ENCODE results near the gene MYH9.

Gene MYH9

DNA sequence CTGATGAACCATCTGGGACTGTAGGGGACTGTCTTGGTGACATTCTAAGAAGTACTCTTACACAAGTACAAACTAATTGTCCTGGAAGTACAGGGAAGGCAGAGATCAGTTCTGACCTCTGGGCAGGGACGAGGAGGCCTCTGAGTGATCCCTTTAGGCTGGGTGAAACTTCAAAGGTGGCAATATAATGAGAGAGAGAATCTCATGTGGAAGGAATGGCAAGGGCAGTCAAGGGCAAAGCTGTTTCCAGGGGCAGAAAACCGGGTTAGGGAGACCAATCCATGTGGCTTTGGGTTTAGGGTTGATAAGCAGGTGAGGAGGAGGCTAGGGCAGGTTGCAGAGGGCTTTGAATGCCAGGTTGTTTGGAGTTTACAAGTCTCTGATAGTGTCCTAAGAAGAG, 21.3 kb upstream of the MYH9 start:
- Mint-ChIP-seq H3K27ac (ENCODE audit: low read depth) (peak overlapping the region; percentile 36), H3K4me1 (peaks cover 50% of the 10 kb centered on the region), H3K36me3 (ENCODE audit: insufficient read depth) (peaks cover 4% of the 10 kb centered on the region), H3K4me3 (no peak overlapping the region), H3K9me3 (no peaks in the 10 kb centered on the region), H3K27me3 (no peaks in the 10 kb centered on the region)
- ATAC-seq (replicated peaks; ENCODE audit: extremely low read depth, poor library complexity, severe bottlenecking) (no peak), DNase-seq (ENCODE audit: low spot score in 2 of 2) (no peak)

DNA sequence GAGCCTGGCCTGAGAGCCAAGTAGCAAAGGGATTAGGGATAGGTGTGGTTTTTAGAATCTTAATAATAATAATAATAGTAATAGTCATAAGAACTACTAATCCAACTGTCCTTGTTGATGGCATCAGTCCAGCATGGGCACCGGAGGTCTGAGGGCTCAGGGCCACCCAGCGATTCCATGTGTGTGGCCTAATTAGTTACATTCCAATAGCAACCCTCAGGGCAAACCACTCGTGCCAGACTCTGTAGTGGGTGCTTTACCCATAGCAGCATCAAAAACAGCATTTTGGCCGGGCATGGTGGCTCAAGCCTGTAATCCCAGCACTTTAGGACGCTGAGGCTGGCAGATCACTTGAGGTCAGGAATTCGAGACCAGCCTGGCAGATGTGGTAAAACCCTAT, 19.0 kb upstream of the MYH9 start:
- peaks cover 4% of the 10 kb centered on the region for H3K36me3 Mint-ChIP-seq (ENCODE audit: insufficient read depth)
- ATAC-seq (replicated peaks; ENCODE audit: extremely low read depth, poor library complexity, severe bottlenecking), result no peak
- no peaks in the 10 kb centered on the region for H3K27me3 Mint-ChIP-seq
- H3K27ac Mint-ChIP-seq (ENCODE audit: low read depth), result peak overlapping the region; percentile 94
- no peak for DNase-seq (ENCODE audit: low spot score in 2 of 2)
- peak overlapping the region; percentile 60 for H3K4me3 Mint-ChIP-seq
- no peaks in the 10 kb centered on the region for H3K9me3 Mint-ChIP-seq
- peaks cover 44% of the 10 kb centered on the region for H3K4me1 Mint-ChIP-seq

DNA sequence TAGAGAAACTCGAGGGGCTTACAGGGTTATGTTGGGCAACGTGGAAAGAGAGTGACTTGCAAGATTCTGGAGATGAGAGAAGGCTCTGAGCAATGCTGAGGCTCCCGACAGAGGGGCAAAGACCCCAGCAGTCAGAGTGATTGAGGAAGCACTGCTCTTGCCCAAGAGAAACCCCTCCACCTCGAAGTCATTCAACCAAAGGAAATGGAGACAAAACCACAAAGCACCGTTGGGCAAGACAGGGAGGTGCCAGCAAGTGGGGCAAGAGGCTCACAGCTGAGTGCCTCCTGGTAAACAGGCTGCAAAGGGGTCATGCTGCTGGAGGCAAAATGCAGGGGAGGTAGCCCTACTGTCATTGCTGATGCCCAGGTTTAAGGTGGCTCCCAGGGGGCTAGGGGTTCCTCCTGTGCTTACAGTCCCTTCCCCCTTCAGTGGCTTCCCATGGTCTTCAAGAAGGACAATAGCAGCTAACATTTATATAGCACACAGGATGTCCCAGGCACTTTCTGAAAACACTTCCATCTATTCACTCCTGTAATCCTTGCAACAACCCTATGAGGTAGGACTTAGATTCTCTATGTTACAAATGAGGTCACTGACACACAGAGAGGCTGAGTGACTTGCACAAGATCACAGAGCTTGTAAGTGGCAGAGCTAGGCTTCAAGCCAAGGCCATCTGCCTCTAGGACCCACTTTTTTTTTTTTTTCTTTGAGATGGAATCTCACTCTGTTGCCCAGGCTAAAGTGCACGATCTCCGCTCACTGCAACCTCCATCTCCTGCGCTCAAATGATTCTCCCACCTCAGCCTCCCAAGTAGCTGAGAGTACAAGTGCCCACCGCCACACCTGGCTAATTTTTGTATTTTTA, 18.1 kb upstream of the MYH9 start:
- H3K9me3 Mint-ChIP-seq, result no peaks in the 10 kb centered on the region
- peak overlapping the region; percentile 94 for H3K27ac Mint-ChIP-seq (ENCODE audit: low read depth)
- DNase-seq (ENCODE audit: low spot score in 2 of 2), result peak; percentile 40 to 64
- peaks cover 44% of the 10 kb centered on the region for H3K4me1 Mint-ChIP-seq
- peak; percentile 79 for ATAC-seq (replicated peaks; ENCODE audit: extremely low read depth, poor library complexity, severe bottlenecking)
- H3K4me3 Mint-ChIP-seq, result peak overlapping the region; percentile 60
- no peaks in the 10 kb centered on the region for H3K27me3 Mint-ChIP-seq
- peaks cover 4% of the 10 kb centered on the region for H3K36me3 Mint-ChIP-seq (ENCODE audit: insufficient read depth)

DNA sequence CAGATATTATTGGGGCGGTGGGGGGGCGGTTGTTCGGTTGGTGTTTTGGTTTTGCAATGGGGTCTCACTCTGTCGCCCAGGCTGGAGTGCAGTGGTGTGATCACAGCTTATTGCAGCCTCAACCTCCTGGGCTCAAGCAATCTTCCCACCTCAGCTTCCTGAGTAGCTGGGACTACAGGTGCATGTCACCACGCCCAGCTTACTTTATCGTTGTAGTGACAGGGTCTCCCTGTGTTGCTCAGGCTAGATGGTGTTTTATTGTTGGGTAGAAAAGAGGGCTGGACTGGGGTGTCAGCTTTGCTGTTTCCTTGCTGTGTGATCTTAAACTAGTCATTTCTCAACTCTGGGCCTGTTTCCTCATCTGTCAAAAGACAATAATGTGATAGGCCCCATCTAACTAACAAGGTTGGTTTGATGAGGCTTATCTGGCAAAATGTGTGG, 17.5 kb upstream of the MYH9 start:
- Mint-ChIP-seq H3K9me3 (no peaks in the 10 kb centered on the region), H3K27me3 (no peaks in the 10 kb centered on the region), H3K27ac (ENCODE audit: low read depth) (peak overlapping the region; percentile 94), H3K4me1 (peaks cover 44% of the 10 kb centered on the region), H3K36me3 (ENCODE audit: insufficient read depth) (peaks cover 4% of the 10 kb centered on the region), H3K4me3 (peak overlapping the region; percentile 60)
- DNase-seq (ENCODE audit: low spot score in 2 of 2) (no peak), ATAC-seq (replicated peaks; ENCODE audit: extremely low read depth, poor library complexity, severe bottlenecking) (peak; percentile 74)

DNA sequence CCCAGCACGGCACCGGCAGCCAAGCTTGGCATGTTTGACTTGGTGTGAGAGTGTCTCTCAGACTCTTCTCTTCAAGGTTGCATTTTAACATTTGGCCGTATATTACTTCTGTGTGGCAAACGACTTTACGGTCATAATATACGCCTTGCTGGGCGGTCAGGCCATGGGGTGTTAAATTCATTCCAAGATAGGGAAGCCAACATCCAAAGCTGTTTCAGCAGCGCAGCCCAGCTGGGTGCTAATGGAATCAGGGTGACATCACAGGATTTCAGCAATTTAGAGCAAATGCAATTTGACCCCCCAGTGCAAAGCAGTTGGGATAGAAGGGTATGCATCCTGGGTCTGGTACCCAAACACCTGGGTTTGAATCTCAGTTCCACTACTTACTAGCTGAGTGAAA, 16.7 kb upstream of the MYH9 start:
- H3K27me3 Mint-ChIP-seq, result no peaks in the 10 kb centered on the region
- H3K4me3 Mint-ChIP-seq, result peak overlapping the region; percentile 60
- H3K9me3 Mint-ChIP-seq, result no peaks in the 10 kb centered on the region
- ATAC-seq (replicated peaks; ENCODE audit: extremely low read depth, poor library complexity, severe bottlenecking), result no peak
- no peak for DNase-seq (ENCODE audit: low spot score in 2 of 2)
- H3K27ac Mint-ChIP-seq (ENCODE audit: low read depth), result peak overlapping the region; percentile 94
- peaks cover 1% of the 10 kb centered on the region for H3K36me3 Mint-ChIP-seq (ENCODE audit: insufficient read depth)
- H3K4me1 Mint-ChIP-seq, result peaks cover 41% of the 10 kb centered on the region

DNA sequence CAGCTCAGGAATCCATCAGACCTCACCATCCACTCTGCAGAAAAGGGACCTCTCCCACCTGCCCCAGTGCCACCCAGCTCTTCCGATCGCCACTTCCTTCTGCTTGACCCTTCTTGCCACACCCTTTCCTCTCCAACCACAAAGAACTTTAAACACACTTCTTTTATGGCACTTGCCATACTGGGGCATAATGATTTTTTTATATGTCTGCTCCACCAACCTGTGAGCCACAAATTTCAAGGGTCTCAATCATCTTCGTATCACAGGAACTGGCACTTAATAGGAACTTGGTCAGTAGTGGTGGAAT, 11.7 kb upstream of the MYH9 start:
- H3K27me3 Mint-ChIP-seq, result no peaks in the 10 kb centered on the region
- no peak overlapping the region for H3K4me3 Mint-ChIP-seq
- DNase-seq (ENCODE audit: low spot score in 2 of 2), result no peak
- H3K36me3 Mint-ChIP-seq (ENCODE audit: insufficient read depth), result no peaks in the 10 kb centered on the region
- no peaks in the 10 kb centered on the region for H3K9me3 Mint-ChIP-seq
- no peak for ATAC-seq (replicated peaks; ENCODE audit: extremely low read depth, poor library complexity, severe bottlenecking)
- no peak overlapping the region for H3K27ac Mint-ChIP-seq (ENCODE audit: low read depth)
- peaks cover 19% of the 10 kb centered on the region for H3K4me1 Mint-ChIP-seq

DNA sequence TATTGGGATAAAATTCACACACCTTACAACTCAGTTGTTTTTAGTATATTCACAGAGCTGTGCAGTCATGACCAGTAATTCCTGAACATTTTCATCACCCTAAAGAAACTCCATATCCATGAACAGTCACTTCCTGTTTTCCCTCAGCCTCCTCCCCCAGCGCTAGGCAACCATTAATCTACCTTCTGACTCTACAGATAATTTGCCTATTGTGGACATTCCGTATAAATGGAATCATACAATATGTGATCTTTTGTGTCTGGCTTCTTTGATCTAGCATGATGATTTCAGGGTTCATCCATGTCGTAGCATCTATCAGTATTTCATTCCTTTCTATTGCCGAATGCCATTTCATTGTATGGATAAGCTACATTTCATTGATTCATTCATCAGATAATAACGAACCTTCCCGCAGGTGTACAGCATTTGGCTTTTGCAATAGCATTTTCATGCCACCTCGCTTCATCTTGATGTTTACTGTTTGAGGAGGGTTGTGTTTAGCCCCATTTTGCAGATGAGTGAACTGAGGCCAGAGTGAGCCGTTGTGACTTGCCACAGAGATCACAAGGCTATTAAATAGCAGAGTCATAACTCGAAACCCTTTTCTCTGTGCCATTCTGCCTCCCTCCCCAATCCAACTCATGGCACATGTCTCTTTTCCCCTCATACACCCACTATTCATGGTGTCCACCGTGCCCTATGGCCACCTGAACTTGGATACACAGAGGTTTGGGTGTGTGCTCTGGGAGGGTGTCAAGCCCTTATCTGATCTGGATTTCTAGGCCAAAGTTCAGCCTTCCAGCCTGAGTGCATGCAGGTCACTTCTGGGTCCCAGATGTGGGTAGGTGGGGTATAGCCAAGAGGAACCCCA, 11.1 kb upstream of the MYH9 start:
- no peaks in the 10 kb centered on the region for H3K36me3 Mint-ChIP-seq (ENCODE audit: insufficient read depth)
- no peaks in the 10 kb centered on the region for H3K27me3 Mint-ChIP-seq
- no peak for ATAC-seq (replicated peaks; ENCODE audit: extremely low read depth, poor library complexity, severe bottlenecking)
- no peak overlapping the region for H3K27ac Mint-ChIP-seq (ENCODE audit: low read depth)
- H3K4me3 Mint-ChIP-seq, result no peak overlapping the region
- H3K4me1 Mint-ChIP-seq, result peaks cover 18% of the 10 kb centered on the region
- DNase-seq (ENCODE audit: low spot score in 2 of 2), result no peak
- no peaks in the 10 kb centered on the region for H3K9me3 Mint-ChIP-seq

DNA sequence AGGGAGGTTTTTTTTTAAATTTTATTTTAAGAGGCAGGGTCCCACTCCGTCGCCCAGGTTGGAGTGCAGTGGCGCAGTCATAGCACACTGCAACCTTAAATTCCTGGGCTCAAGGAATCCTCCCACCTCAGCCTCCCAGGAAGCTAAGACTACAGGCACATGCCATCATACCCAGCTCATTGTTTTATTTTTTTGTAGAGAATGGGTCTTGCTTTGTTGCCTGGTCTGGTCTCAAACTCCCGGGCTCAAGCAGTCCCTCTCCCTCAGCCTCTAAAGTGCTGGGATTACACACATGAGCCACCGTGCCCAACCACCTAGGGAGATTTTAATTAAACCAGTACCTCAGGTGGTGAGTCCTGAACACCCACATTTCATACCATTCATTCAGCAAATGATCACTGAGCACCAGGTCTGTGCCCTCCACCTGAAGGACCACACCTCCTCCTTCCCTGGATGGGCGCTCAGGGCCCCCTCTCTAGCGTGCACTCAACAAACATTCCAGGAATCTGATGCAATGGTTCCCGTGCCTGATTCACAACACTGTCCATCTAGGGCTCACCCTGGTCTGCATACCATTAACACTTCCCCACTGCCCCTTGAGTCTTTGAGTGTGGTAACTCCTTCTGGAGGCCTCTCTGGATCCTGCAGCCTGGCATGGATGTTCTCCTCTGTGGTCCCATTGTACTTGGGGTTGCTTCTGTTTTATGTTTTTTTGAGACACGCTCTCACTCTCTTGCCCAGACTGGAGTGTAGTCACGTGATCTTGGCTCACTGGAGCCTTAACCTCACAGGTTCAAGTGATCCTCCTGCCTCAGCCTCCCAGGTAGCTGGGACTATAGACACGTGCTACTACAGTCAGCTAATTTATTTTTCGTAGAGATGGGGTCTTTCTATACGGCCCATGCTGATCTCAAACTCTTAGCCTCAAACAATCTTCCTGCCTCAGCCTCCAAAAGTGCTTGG, 9.6 kb upstream of the MYH9 start:
- no peaks in the 10 kb centered on the region for H3K27me3 Mint-ChIP-seq
- ATAC-seq (replicated peaks; ENCODE audit: extremely low read depth, poor library complexity, severe bottlenecking) (no peak), DNase-seq (ENCODE audit: low spot score in 2 of 2) (no peak)
- no peaks in the 10 kb centered on the region for H3K36me3 Mint-ChIP-seq (ENCODE audit: insufficient read depth)
- no peak overlapping the region for H3K27ac Mint-ChIP-seq (ENCODE audit: low read depth)
- H3K4me3 Mint-ChIP-seq, result no peak overlapping the region
- no peaks in the 10 kb centered on the region for H3K9me3 Mint-ChIP-seq
- H3K4me1 Mint-ChIP-seq, result peaks cover 18% of the 10 kb centered on the region

DNA sequence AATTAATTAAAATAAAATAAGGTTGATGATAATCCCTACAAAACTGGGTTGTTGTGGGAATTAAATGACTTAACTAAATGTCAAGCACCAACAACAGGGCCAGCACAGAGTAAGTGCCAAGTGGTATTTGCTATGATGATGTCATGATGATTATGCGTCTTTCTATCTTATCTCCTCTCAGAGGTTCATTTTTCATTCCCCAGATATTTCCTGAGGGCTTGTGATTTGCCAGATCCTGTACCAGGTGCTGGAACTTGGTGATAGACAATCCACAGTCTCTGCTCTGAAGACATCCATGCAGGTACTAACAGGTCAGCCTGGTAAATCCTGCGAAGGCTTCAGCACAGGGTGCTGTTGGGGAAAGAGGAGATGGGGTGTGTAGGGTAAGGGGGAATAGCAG, 8.1 kb upstream of the MYH9 start:
- no peaks in the 10 kb centered on the region for H3K27me3 Mint-ChIP-seq
- no peaks in the 10 kb centered on the region for H3K9me3 Mint-ChIP-seq
- no peaks in the 10 kb centered on the region for H3K36me3 Mint-ChIP-seq (ENCODE audit: insufficient read depth)
- ATAC-seq (replicated peaks; ENCODE audit: extremely low read depth, poor library complexity, severe bottlenecking) (no peak), DNase-seq (ENCODE audit: low spot score in 2 of 2) (no peak)
- no peak overlapping the region for H3K27ac Mint-ChIP-seq (ENCODE audit: low read depth)
- peaks cover 18% of the 10 kb centered on the region for H3K4me1 Mint-ChIP-seq
- no peak overlapping the region for H3K4me3 Mint-ChIP-seq

DNA sequence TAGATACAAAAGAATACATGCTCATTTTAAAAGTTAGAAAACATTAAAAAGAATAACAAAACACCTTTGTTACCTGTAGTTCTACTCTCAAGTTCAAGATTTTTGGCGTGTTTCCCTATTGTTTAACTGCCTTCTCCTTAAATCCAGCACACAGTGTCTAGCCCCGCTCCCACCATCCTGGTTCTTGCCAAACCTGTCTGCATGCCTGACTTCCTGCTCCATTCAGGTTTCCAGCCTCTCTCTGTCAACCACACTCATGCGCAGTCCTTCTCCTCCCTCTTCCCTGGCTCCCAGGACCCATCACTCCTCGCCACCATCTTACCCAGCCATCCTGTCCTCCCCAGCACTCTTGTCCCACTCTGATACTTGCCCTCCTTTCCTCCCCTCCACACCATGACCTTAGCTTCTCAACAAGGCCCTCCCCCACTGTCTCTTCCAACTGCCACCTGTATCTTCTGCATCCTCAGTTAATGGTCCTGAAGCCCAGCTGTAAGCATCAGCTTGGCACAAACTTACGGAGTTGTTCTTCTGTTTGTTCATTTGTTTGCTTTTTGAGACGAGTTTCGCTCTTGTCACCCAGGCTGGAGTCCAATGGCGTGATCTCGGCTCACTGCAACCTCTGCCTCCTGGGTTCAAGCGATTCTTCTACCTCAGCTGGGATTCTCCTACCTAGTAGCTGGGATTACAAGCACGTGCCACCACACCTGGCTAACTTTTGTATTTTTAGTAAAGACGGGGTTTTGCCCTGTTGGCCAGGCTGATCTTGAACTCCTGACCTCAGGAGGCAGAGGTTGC, 7.5 kb upstream of the MYH9 start:
- DNase-seq (ENCODE audit: low spot score in 2 of 2) (no peak), ATAC-seq (replicated peaks; ENCODE audit: extremely low read depth, poor library complexity, severe bottlenecking) (no peak)
- H3K27me3 Mint-ChIP-seq, result no peaks in the 10 kb centered on the region
- no peaks in the 10 kb centered on the region for H3K36me3 Mint-ChIP-seq (ENCODE audit: insufficient read depth)
- H3K9me3 Mint-ChIP-seq, result no peaks in the 10 kb centered on the region
- H3K4me3 Mint-ChIP-seq, result no peak overlapping the region
- H3K4me1 Mint-ChIP-seq, result peaks cover 18% of the 10 kb centered on the region
- no peak overlapping the region for H3K27ac Mint-ChIP-seq (ENCODE audit: low read depth)

DNA sequence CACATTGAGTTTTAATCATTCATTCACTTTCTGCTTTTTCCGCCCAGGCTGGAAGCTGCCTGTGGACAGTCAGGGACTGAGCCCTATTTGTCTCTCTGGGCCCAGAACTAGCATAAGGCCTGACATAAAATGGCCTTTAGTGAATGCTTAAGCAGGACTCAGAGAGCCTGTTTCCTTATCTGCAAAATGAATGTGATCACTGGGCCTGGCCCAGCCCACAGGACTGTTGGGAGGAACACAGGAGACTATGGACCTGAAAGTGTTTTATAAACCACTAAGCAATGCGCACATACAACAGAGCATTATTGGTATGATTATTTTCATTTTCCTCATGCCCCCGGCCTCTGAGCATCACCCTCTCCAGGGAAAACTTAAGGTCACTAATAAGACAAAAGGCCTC, 3.9 kb upstream of the MYH9 start:
- ATAC-seq (replicated peaks; ENCODE audit: extremely low read depth, poor library complexity, severe bottlenecking), result no peak

More for the DNA sequence above, 3.9 kb upstream of the MYH9 start:
- Mint-ChIP-seq H3K27ac (ENCODE audit: low read depth) (no peak overlapping the region), H3K4me1 (peaks cover 11% of the 10 kb centered on the region), H3K4me3 (no peak overlapping the region), H3K27me3 (no peaks in the 10 kb centered on the region), H3K36me3 (ENCODE audit: insufficient read depth) (peaks cover 9% of the 10 kb centered on the region), H3K9me3 (no peaks in the 10 kb centered on the region)
- no peak for DNase-seq (ENCODE audit: low spot score in 2 of 2)
